ENCODE results near the gene ZNF138.
"Not testable (repeated sequence)": the region's sequence is repeated elsewhere in the genome, so short reads cannot be mapped to it uniquely, and the experiment has no call there.

The ZNF138 gene

GRCh38 chr7:64849250-64849923 is 55.2 kb downstream of the ZNF138 start:
- Histone ChIP-seq H3K27me3 (replicated peaks; ENCODE audit: control insufficient read depth, insufficient read depth, low read length) (no peaks in the 10 kb centered on the region), H3K36me3 (ENCODE audit: control insufficient read depth, insufficient read depth, low read length) (no peaks in the 10 kb centered on the region), H3K4me3 (replicated peaks; ENCODE audit: low read depth, low read length) (no peak overlapping the region)
- no peak for TF ChIP-seq CTCF (IDR thresholded peaks at IDR 0.05; ENCODE audit: insufficient read depth, low read length, poor library complexity, severe bottlenecking)
- DNase-seq (ENCODE audit: extremely low read depth, insufficient read length) = no peak

- DNase-seq (ENCODE audit: extremely low read depth, insufficient read length) = no peak
- H3K36me3 ChIP-seq (ENCODE audit: control insufficient read depth, insufficient read depth, low read length) = no peaks in the 10 kb centered on the region
- no peak for TF ChIP-seq CTCF (IDR thresholded peaks at IDR 0.05; ENCODE audit: insufficient read depth, low read length, poor library complexity, severe bottlenecking)
- H3K4me3 ChIP-seq (replicated peaks; ENCODE audit: low read depth, low read length) = no peak overlapping the region
- H3K27me3 ChIP-seq (replicated peaks; ENCODE audit: control insufficient read depth, insufficient read depth, low read length) = no peaks in the 10 kb centered on the region
Measured at GRCh38 chr7:64849924-64850499, 55.8 kb downstream of the ZNF138 start.

- Histone ChIP-seq H3K27me3 (replicated peaks; ENCODE audit: control insufficient read depth, insufficient read depth, low read length) (no peaks in the 10 kb centered on the region), H3K4me3 (replicated peaks; ENCODE audit: low read depth, low read length) (no peak overlapping the region), H3K36me3 (ENCODE audit: control insufficient read depth, insufficient read depth, low read length) (no peaks in the 10 kb centered on the region)
- no peak for TF ChIP-seq CTCF (IDR thresholded peaks at IDR 0.05; ENCODE audit: insufficient read depth, low read length, poor library complexity, severe bottlenecking)
- no peak for DNase-seq (ENCODE audit: extremely low read depth, insufficient read length)
Measured at GRCh38 chr7:64853679-64854078, 59.5 kb downstream of the ZNF138 start.

- TF ChIP-seq CTCF (IDR thresholded peaks at IDR 0.05; ENCODE audit: insufficient read depth, low read length, poor library complexity, severe bottlenecking) = no peak
- H3K36me3 ChIP-seq (ENCODE audit: control insufficient read depth, insufficient read depth, low read length) = no peaks in the 10 kb centered on the region
Measured at GRCh38 chr7:64854969-64855368, 60.7 kb downstream of the ZNF138 start.

GRCh38 chr7:64863021-64863420 is 68.8 kb downstream of the ZNF138 start:
- DNase-seq (ENCODE audit: extremely low read depth, insufficient read length) = no peak
- no peaks in the 10 kb centered on the region for H3K27me3 ChIP-seq (replicated peaks; ENCODE audit: control insufficient read depth, insufficient read depth, low read length)
- no peak overlapping the region for H3K4me3 ChIP-seq (replicated peaks; ENCODE audit: low read depth, low read length)
- H3K36me3 ChIP-seq (ENCODE audit: control insufficient read depth, insufficient read depth, low read length) = no peaks in the 10 kb centered on the region
- no peak for TF ChIP-seq CTCF (IDR thresholded peaks at IDR 0.05; ENCODE audit: insufficient read depth, low read length, poor library complexity, severe bottlenecking)

More at GRCh38 chr7:64854969-64855368, 60.7 kb downstream of the ZNF138 start:
- Histone ChIP-seq H3K4me3 (replicated peaks; ENCODE audit: low read depth, low read length) (no peak overlapping the region), H3K27me3 (replicated peaks; ENCODE audit: control insufficient read depth, insufficient read depth, low read length) (no peaks in the 10 kb centered on the region)
- DNase-seq (ENCODE audit: extremely low read depth, insufficient read length) = no peak

GRCh38 chr7:64863530-64863929 is 69.3 kb downstream of the ZNF138 start:
- not testable (repeated sequence) for H3K27me3 ChIP-seq (replicated peaks; ENCODE audit: control insufficient read depth, insufficient read depth, low read length); DNase-seq (ENCODE audit: extremely low read depth, insufficient read length)

More at GRCh38 chr7:64863530-64863929, 69.3 kb downstream of the ZNF138 start:
- not testable (repeated sequence) for H3K4me3 ChIP-seq (replicated peaks; ENCODE audit: low read depth, low read length); H3K36me3 ChIP-seq (ENCODE audit: control insufficient read depth, insufficient read depth, low read length)
